BE2C (cell line): ENCODE measurements around the gene COX5B.

Source experiments
- DNase-seq: peaks from one replicate; pipeline ENCODE4 v3.0.0-alpha.2; 2020
- H3K27me3 ChIP-seq: fragments of 250-450 bp; sonication (Bioruptor Pico); 2 replicates; pipeline ENCODE4 v1.5.1; 2020; ENCODE audit warnings: mild to moderate bottlenecking
- H3K36me3 ChIP-seq: fragments of 250-450 bp; sonication (Bioruptor Pico); 2 replicates; pipeline ENCODE4 v1.5.1; 2020; ENCODE audit warnings: mild to moderate bottlenecking
- H3K4me1 ChIP-seq: fragments of 250-450 bp; sonication (Bioruptor Pico); 2 replicates; pipeline ENCODE4 v1.5.1; 2020
- H3K4me3 ChIP-seq: 2 replicates; pipeline ENCODE4 v1.5.1; 2011; ENCODE audit warnings: low read depth, low read length
- H3K9me3 ChIP-seq: fragments of 250-450 bp; sonication (Bioruptor Pico); 2 replicates; pipeline ENCODE4 v1.5.1; 2020
- TF ChIP-seq, protein P1 (sequence below): IDR thresholded peaks from 2 replicates; pipeline ENCODE4 v1.5.1; 2012; ENCODE audit warnings: mild to moderate bottlenecking, low read depth, low read length

Gene COX5B

DNA sequence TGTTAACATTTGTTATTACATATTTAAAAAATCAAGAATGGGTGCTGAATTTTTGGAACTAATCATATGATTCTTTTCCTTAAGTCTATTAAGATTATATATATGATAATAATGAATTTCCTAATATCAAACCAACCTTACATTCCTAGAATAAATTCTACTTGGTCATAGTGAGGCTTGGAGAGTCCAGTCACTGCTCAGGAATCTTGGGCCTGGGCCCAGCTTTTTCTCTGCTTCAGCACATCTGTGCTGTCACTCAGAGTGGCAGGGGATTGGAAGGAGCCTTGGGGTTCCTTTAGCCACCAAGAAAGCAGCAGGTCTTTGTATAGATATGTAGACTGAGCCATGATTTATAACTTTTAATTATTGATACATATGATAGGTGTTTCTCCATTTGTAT, 47.6 kb downstream of the COX5B start:
- Histone ChIP-seq H3K36me3 (no peaks in the 10 kb centered on the region), H3K27me3 (no peaks in the 10 kb centered on the region), H3K4me1 (no peaks in the 10 kb centered on the region), H3K4me3 (no peak overlapping the region), H3K9me3 (no peaks in the 10 kb centered on the region)
- DNase-seq, result no peak
- TF ChIP-seq, protein P1, sequence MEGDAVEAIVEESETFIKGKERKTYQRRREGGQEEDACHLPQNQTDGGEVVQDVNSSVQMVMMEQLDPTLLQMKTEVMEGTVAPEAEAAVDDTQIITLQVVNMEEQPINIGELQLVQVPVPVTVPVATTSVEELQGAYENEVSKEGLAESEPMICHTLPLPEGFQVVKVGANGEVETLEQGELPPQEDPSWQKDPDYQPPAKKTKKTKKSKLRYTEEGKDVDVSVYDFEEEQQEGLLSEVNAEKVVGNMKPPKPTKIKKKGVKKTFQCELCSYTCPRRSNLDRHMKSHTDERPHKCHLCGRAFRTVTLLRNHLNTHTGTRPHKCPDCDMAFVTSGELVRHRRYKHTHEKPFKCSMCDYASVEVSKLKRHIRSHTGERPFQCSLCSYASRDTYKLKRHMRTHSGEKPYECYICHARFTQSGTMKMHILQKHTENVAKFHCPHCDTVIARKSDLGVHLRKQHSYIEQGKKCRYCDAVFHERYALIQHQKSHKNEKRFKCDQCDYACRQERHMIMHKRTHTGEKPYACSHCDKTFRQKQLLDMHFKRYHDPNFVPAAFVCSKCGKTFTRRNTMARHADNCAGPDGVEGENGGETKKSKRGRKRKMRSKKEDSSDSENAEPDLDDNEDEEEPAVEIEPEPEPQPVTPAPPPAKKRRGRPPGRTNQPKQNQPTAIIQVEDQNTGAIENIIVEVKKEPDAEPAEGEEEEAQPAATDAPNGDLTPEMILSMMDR, result no peak

DNA sequence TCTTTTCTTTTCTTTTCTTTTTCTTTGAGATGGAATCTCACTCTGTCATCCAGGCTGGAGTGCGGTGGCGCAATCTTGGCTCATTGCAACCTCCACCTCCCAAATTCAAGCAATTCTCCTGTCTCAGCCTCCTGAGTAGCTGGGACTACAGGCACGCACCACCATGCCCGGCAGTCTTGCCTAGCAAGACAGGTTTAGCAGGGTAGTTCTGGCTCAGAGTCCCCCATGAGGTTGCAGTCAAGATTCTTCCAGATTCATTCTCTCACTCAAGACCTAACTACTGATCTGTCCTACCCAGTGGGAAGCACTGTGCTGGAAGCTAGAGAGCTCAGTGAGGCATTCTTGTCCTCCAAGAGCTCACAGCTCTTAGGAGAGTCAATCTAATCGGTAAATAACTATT, 49.9 kb downstream of the COX5B start:
- H3K27me3 ChIP-seq, result no peaks in the 10 kb centered on the region
- no peak for DNase-seq
- TF ChIP-seq, protein P1, result no peak
- no peaks in the 10 kb centered on the region for H3K36me3 ChIP-seq
- no peaks in the 10 kb centered on the region for H3K9me3 ChIP-seq
- no peaks in the 10 kb centered on the region for H3K4me1 ChIP-seq
- H3K4me3 ChIP-seq, result no peak overlapping the region

DNA sequence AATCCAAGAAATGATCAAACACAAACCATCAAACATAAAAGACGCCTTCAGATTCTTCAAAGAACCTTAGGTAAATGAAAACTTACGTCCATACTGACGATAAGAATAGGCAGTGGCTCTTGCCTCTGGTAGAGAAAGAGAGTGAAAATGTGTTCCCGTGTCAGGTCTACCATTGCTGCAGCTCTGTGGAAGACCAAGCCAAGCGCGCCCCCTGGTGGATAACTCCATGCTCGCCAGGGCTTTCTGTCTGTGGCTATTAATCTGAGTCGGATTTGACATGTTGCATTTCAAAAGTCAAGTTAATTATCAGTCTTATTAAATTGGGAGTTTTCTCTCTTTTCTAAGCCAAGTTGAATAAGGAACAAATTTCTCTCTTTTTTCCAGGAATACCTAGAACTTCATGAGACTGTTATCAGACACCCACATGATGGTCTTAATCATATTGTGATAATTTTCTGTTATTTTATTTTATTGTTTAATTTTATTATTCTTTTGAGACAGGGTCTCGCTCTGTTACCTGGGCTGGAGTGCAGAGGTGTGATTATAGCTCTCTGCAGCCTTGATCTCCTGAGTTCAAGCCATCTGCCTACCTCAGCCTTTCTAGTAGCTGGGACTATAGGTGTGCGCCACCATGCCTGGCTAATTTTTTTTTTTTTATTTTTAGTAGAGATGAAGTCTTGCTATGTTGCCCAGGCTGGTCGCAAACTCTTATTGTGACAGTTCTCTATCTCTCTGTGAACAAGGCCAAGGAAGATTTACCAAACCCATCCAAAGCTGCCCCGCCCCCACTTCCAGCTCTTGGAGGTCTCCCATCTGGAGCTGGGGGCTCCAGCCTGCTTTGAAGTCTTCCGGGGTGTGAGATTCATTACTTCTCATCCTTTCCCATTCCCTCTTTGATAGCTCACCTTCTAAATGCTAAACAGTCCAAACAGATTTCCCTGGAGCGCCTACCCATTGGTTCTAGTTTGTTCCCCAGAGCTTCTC, 51.7 kb downstream of the COX5B start:
- peak; percentile 79 for DNase-seq
- TF ChIP-seq, protein P1, result peak; percentile 74
- no peaks in the 10 kb centered on the region for H3K36me3 ChIP-seq
- H3K27me3 ChIP-seq, result no peaks in the 10 kb centered on the region
- H3K4me3 ChIP-seq, result no peak overlapping the region
- H3K9me3 ChIP-seq, result no peaks in the 10 kb centered on the region
- H3K4me1 ChIP-seq, result no peaks in the 10 kb centered on the region
